SJSA1 (cell line): Measurements from ENCODE around the gene SCAF1. TPM values are rescaled to one million over a fixed set of nuclear protein-coding genes. Genes with fewer than 3 reads are reported as not detected.

Experiments used
- DNase-seq, 2 experiments: peaks; one replicate each; pipeline ENCODE4 v3.0.0-alpha.2; 2015 to 2020; ENCODE audit warnings: low spot score in 2 of 2, low read depth in 1 of 2
- H3K27ac ChIP-seq: fragments of 250-450 bp; sonication (Bioruptor Pico); 2 replicates; pipeline ENCODE4 v1.5.1; 2020; ENCODE audit warnings: mild to moderate bottlenecking, moderate library complexity
- H3K27me3 ChIP-seq: fragments of 250-450 bp; sonication (Bioruptor Pico); replicated peaks from 2 replicates; pipeline ENCODE4 v1.5.1; 2020; ENCODE audit warnings: mild to moderate bottlenecking, moderate library complexity
- H3K36me3 ChIP-seq: fragments of 250-450 bp; sonication (Bioruptor Pico); 2 replicates; pipeline ENCODE4 v1.5.1; 2020; ENCODE audit warnings: mild to moderate bottlenecking
- H3K4me1 ChIP-seq: fragments of 250-450 bp; sonication (Bioruptor Pico); replicated peaks from 2 replicates; pipeline ENCODE4 v1.6.1; 2021; ENCODE audit warnings: mild to moderate bottlenecking
- H3K4me3 ChIP-seq: fragments of 250-450 bp; sonication (Bioruptor Pico); 2 replicates; pipeline ENCODE4 v1.5.1; 2020; ENCODE audit warnings: mild to moderate bottlenecking
- H3K9me3 ChIP-seq: fragments of 250-450 bp; sonication (Bioruptor Pico); replicated peaks from 2 replicates; pipeline ENCODE4 v1.5.1; 2020; ENCODE audit warnings: mild to moderate bottlenecking
- total RNA-seq: library from RNA; depleted of rRNA; stranded (reverse); fragments of >200 nt; shearing (Covaris generic); gene quantifications from 2 replicates; pipeline ENCODE4 v1.2.3, GENCODE V29; 2014

The SCAF1 gene
- total RNA-seq, 1 experiment from 2014 or later = 27.3 TPM

GRCh38 chr19:49643466-49643865, 1.5 kb downstream of the SCAF1 start:
- no peak for DNase-seq
- Histone ChIP-seq H3K4me3 (no peak overlapping the region; the same call in 1 of the 2 replicates), H3K27ac (no peak overlapping the region), H3K27me3 (no peaks in the 10 kb centered on the region), H3K4me1 (peaks cover 21% of the 10 kb centered on the region), H3K36me3 (peaks cover 46% of the 10 kb centered on the region), H3K9me3 (no peaks in the 10 kb centered on the region)

- Histone ChIP-seq H3K9me3 (no peaks in the 10 kb centered on the region), H3K4me3 (no peak overlapping the region), H3K27ac (no peak overlapping the region), H3K36me3 (peaks cover 67% of the 10 kb centered on the region), H3K27me3 (no peaks in the 10 kb centered on the region), H3K4me1 (peaks cover 16% of the 10 kb centered on the region)
- no peak for DNase-seq
Observed at GRCh38 chr19:49645592-49645991, 3.6 kb downstream of the SCAF1 start.

- H3K36me3 ChIP-seq = peaks cover 66% of the 10 kb centered on the region
- no peaks in the 10 kb centered on the region for H3K9me3 ChIP-seq
- no peak overlapping the region for H3K4me3 ChIP-seq
- no peak for DNase-seq
- no peaks in the 10 kb centered on the region for H3K27me3 ChIP-seq
- no peak overlapping the region for H3K27ac ChIP-seq
- H3K4me1 ChIP-seq = peaks cover 13% of the 10 kb centered on the region
Observed at GRCh38 chr19:49645995-49646394, 4.0 kb downstream of the SCAF1 start.

GRCh38 chr19:49646586-49646985, 4.6 kb downstream of the SCAF1 start:
- H3K4me3 ChIP-seq = no peak overlapping the region
- DNase-seq = no peak
- peaks cover 70% of the 10 kb centered on the region for H3K36me3 ChIP-seq
- H3K9me3 ChIP-seq = no peaks in the 10 kb centered on the region
- no peak overlapping the region for H3K27ac ChIP-seq
- peaks cover 8% of the 10 kb centered on the region for H3K4me1 ChIP-seq
- no peaks in the 10 kb centered on the region for H3K27me3 ChIP-seq

GRCh38 chr19:49651029-49651819, 9.2 kb downstream of the SCAF1 start:
- H3K36me3 ChIP-seq = peaks cover 90% of the 10 kb centered on the region
- no peak for DNase-seq

GRCh38 chr19:49651820-49652550, 10.0 kb downstream of the SCAF1 start:
- Histone ChIP-seq H3K4me3 (no peak overlapping the region), H3K27me3 (no peaks in the 10 kb centered on the region), H3K4me1 (no peaks in the 10 kb centered on the region), H3K27ac (no peak overlapping the region), H3K9me3 (no peaks in the 10 kb centered on the region), H3K36me3 (peaks cover 90% of the 10 kb centered on the region)
- no peak for DNase-seq

More at GRCh38 chr19:49651029-49651819, 9.2 kb downstream of the SCAF1 start:
- Histone ChIP-seq H3K9me3 (no peaks in the 10 kb centered on the region), H3K27ac (no peak overlapping the region), H3K27me3 (no peaks in the 10 kb centered on the region), H3K4me1 (no peaks in the 10 kb centered on the region), H3K4me3 (no peak overlapping the region)

GRCh38 chr19:49652551-49653465, 10.8 kb downstream of the SCAF1 start:
- no peak for DNase-seq
- Histone ChIP-seq H3K4me3 (no peak overlapping the region), H3K36me3 (peaks cover 87% of the 10 kb centered on the region)

GRCh38 chr19:49653466-49653806, 11.4 kb downstream of the SCAF1 start:
- no peaks in the 10 kb centered on the region for H3K4me1 ChIP-seq
- DNase-seq = no peak
- H3K4me3 ChIP-seq = no peak overlapping the region
- H3K9me3 ChIP-seq = no peaks in the 10 kb centered on the region
- H3K36me3 ChIP-seq = peaks cover 87% of the 10 kb centered on the region
- no peak overlapping the region for H3K27ac ChIP-seq
- H3K27me3 ChIP-seq = no peaks in the 10 kb centered on the region

More at GRCh38 chr19:49652551-49653465, 10.8 kb downstream of the SCAF1 start:
- Histone ChIP-seq H3K27ac (no peak overlapping the region), H3K9me3 (no peaks in the 10 kb centered on the region), H3K4me1 (no peaks in the 10 kb centered on the region), H3K27me3 (no peaks in the 10 kb centered on the region)

- Histone ChIP-seq H3K27me3 (no peaks in the 10 kb centered on the region), H3K27ac (no peak overlapping the region), H3K4me1 (no peaks in the 10 kb centered on the region), H3K9me3 (no peaks in the 10 kb centered on the region), H3K4me3 (no peak overlapping the region), H3K36me3 (peaks cover 87% of the 10 kb centered on the region)
- DNase-seq = no peak
Observed at GRCh38 chr19:49654581-49654980, 12.6 kb downstream of the SCAF1 start.

GRCh38 chr19:49655570-49656455, 13.8 kb downstream of the SCAF1 start:
- Histone ChIP-seq H3K4me1 (no peaks in the 10 kb centered on the region), H3K27ac (no peak overlapping the region), H3K9me3 (no peaks in the 10 kb centered on the region), H3K4me3 (no peak overlapping the region), H3K27me3 (no peaks in the 10 kb centered on the region), H3K36me3 (peaks cover 87% of the 10 kb centered on the region)
- DNase-seq = no peak

- Histone ChIP-seq H3K9me3 (no peaks in the 10 kb centered on the region), H3K36me3 (peaks cover 88% of the 10 kb centered on the region), H3K27me3 (no peaks in the 10 kb centered on the region), H3K27ac (no peak overlapping the region), H3K4me1 (no peaks in the 10 kb centered on the region), H3K4me3 (no peak overlapping the region)
- no peak for DNase-seq
Observed at GRCh38 chr19:49656456-49657109, 14.6 kb downstream of the SCAF1 start.

- Histone ChIP-seq H3K36me3 (peaks cover 92% of the 10 kb centered on the region), H3K27me3 (no peaks in the 10 kb centered on the region), H3K4me1 (no peaks in the 10 kb centered on the region), H3K27ac (no peak overlapping the region), H3K4me3 (no peak overlapping the region), H3K9me3 (no peaks in the 10 kb centered on the region)
- no peak for DNase-seq
Observed at GRCh38 chr19:49657493-49658138, 15.6 kb downstream of the SCAF1 start.
